SJCRH30 (cell line): ENCODE results near the gene PFKFB3. TPM values are rescaled to one million over a fixed set of nuclear protein-coding genes. Genes with fewer than 3 reads are reported as not detected.
"Not testable (repeated sequence)": the region's sequence is repeated elsewhere in the genome, so short reads cannot be mapped to it uniquely, and the experiment has no call there.

ENCODE experiments used
- DNase-seq, 2 experiments: peaks; one replicate each; pipeline ENCODE4 v3.0.0-alpha.2; 2015 to 2020
- H3K27ac ChIP-seq: fragments of 250-450 bp; sonication (Bioruptor Pico); 2 replicates; pipeline ENCODE4 v1.5.1; 2020; ENCODE audit warnings: mild to moderate bottlenecking, moderate library complexity
- H3K27me3 ChIP-seq: fragments of 250-450 bp; sonication (Bioruptor Pico); 2 replicates; pipeline ENCODE4 v1.5.1; 2020; ENCODE audit warnings: mild to moderate bottlenecking, moderate library complexity
- H3K36me3 ChIP-seq: fragments of 250-450 bp; sonication (Bioruptor Pico); 2 replicates; pipeline ENCODE4 v1.5.1; 2020; ENCODE audit warnings: mild to moderate bottlenecking, moderate library complexity
- H3K4me1 ChIP-seq: fragments of 250-450 bp; sonication (Bioruptor Pico); 2 replicates; pipeline ENCODE4 v1.5.1; 2020; ENCODE audit warnings: mild to moderate bottlenecking, moderate library complexity
- H3K4me3 ChIP-seq: fragments of 250-450 bp; sonication (Bioruptor Pico); 2 replicates; pipeline ENCODE4 v1.5.1; 2020; ENCODE audit warnings: mild to moderate bottlenecking, moderate library complexity
- H3K9me3 ChIP-seq: fragments of 250-450 bp; sonication (Bioruptor Pico); replicated peaks from 2 replicates; pipeline ENCODE4 v1.5.1; 2020; ENCODE audit warnings: mild to moderate bottlenecking, moderate library complexity
- total RNA-seq: library from RNA; depleted of rRNA; stranded (reverse); fragments of >200 nt; shearing (Covaris generic); gene quantifications from 2 replicates; pipeline ENCODE4 v1.2.3, GENCODE V29; 2014

PFKFB3 gene
- total RNA-seq, 1 experiment from 2014 or later: 11.0 TPM

DNA sequence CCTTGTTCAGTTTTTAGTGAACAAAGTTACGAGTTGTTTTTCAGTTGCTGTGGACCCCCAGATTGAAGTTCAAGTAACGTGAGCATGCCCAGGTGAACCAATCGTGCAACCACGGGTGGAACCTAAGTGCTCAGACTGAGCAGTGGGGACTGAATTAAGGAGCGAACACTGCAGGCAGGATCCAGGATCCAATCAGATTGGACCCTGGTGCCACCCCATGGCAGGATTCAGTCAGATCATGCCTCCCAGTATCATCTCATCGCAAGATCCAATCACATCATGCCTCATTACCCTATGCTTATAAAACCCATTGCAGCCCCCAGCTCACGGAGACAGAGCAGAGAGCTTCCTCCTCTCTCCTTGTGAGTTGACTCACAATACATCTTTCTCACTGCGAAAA, 80.9 kb downstream of the PFKFB3 start:
- Histone ChIP-seq H3K4me3 (no peak overlapping the region), H3K4me1 (no peaks in the 10 kb centered on the region), H3K27ac (no peak overlapping the region), H3K9me3 (no peaks in the 10 kb centered on the region), H3K36me3 (no peaks in the 10 kb centered on the region), H3K27me3 (no peaks in the 10 kb centered on the region)
- no peak for DNase-seq

DNA sequence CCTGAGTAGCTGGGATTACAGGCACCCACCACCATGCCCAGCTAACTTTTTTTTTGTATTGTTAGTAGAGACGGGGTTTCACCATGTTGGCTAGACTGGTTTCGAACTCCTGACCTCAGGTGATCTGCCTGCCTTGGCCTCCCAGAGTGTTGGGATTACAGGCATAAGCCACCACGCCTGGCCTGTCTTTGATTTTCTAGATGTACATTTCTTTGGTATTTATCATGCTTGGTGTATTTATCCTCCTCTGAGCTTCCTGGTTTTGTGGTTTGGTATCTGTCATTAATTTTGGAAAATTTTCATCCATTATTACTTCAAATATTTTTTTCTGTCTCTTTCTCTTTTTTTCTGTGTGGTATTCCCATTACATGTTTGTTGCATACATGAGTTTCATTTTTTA, 87.9 kb downstream of the PFKFB3 start:
- H3K27ac ChIP-seq, H3K36me3 ChIP-seq, DNase-seq, H3K9me3 ChIP-seq, H3K4me3 ChIP-seq, H3K4me1 ChIP-seq, H3K27me3 ChIP-seq: not testable (repeated sequence)

DNA sequence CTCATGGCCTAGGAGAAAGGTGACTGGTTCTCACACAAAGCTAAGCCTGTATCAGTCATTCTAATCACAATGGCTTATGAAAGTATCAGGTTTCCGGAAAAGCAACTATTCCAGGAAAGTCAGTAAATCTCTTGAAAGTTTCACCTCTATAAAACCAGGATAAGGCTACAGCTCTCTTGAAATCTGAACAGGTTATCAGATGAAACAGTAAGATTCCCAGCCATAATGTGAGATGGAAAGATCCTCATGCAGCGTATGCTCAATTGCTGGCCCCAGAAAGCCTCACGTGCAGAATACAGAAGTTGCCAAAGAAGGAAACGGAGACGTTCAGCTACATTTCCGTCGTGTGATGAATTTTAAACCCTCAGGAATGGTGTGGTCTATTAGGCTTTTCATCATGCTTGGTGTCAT, 90.0 kb downstream of the PFKFB3 start:
- Histone ChIP-seq H3K4me1 (no peaks in the 10 kb centered on the region; the same call in 1 of the 2 replicates), H3K27me3 (no peaks in the 10 kb centered on the region), H3K9me3 (no peaks in the 10 kb centered on the region), H3K4me3 (no peak overlapping the region), H3K36me3 (no peaks in the 10 kb centered on the region), H3K27ac (no peak overlapping the region)
- peak in 1 of 2 experiments; percentile 11 for DNase-seq

DNA sequence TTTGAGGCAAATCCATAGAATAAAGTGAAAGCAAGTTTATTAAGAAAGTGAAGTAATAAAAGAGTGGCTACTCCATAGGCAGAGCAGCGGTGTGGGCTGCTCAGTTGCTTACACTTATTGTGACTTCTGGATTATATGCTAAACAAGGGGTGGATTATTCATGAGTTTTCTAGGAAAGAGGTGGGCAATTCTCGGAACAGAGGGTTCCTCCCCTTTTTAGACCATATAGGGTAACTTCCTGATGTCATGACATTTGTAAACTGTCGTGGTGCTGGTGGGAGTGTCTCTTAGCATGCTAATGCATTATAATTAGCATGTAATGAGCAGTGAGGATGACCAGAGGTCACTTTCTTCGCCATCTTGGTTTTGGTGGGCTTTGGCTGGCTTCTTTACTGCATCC, 93.7 kb downstream of the PFKFB3 start:
- H3K27ac ChIP-seq, H3K27me3 ChIP-seq, H3K4me1 ChIP-seq, H3K4me3 ChIP-seq, H3K36me3 ChIP-seq, H3K9me3 ChIP-seq, DNase-seq: not testable (repeated sequence)

DNA sequence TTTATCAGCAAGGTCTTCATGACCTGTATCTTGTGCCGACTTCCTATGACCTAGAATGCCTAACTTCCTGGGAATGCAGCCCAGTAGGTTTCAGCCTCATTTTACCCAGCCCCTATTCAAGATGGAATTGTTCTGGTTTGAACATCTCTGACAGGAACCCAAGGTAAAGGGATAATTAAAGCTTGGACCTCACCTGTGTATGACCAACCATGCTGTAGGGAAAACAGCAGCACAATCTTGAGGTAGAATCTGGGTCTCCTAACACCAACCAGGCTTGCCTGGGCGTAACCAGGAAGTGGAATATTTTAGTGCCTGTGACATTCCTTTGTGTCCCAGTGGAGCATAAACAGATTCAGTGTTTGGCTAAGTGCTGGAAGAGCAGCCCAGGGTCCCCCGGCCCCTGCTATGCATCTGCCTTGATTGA, 94.1 kb downstream of the PFKFB3 start:
- H3K4me3 ChIP-seq: no peak overlapping the region
- no peak for DNase-seq
- no peaks in the 10 kb centered on the region for H3K27me3 ChIP-seq
- no peaks in the 10 kb centered on the region for H3K36me3 ChIP-seq
- no peaks in the 10 kb centered on the region for H3K9me3 ChIP-seq
- no peak overlapping the region for H3K27ac ChIP-seq
- H3K4me1 ChIP-seq: no peaks in the 10 kb centered on the region; the same call in 1 of the 2 replicates

DNA sequence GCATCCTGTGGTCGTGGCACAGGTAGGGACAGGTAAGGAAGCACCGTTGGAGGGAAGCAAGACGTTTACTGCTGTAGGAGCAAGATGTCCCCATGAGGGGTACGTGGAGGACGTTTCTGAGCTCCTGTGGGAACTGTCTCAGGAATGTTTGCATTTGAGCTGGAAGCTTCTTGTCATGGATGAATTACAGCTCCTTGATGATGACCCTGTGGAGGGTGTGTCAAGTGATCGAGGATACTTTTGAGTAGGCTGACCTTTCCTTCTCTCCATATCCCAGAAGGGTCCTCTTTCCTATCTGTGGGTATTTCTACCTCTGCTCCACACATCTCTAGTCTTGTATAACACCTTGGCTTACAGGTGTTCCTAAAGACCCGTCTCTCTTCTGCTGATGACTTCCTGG, 94.8 kb downstream of the PFKFB3 start:
- H3K4me3 ChIP-seq: no peak overlapping the region
- no peaks in the 10 kb centered on the region; the same call in 1 of the 2 replicates for H3K4me1 ChIP-seq
- no peak overlapping the region for H3K27ac ChIP-seq
- no peaks in the 10 kb centered on the region for H3K9me3 ChIP-seq
- H3K27me3 ChIP-seq: no peaks in the 10 kb centered on the region
- DNase-seq: no peak
- H3K36me3 ChIP-seq: no peaks in the 10 kb centered on the region

DNA sequence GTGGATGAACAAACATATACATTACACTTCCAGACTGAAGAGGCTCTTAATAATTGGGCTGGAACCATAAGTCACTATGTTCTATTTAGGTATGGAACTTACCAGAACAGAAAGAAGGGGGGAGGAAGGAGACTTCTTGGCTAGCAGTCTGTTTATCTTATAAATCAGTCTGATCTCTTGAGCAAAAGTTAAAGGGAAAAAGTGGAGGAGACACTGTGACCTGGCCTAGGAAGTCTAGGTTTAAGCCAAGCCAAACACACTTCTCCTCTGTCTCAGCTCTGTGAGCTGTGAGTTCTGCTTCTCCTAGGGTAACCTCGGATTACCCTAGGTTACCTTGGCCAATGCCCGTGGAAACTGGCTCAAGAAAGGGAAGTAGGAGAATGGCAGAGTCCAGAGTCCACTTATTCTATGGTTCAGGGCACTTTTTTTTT, 95.2 kb downstream of the PFKFB3 start:
- DNase-seq: no peak

DNA sequence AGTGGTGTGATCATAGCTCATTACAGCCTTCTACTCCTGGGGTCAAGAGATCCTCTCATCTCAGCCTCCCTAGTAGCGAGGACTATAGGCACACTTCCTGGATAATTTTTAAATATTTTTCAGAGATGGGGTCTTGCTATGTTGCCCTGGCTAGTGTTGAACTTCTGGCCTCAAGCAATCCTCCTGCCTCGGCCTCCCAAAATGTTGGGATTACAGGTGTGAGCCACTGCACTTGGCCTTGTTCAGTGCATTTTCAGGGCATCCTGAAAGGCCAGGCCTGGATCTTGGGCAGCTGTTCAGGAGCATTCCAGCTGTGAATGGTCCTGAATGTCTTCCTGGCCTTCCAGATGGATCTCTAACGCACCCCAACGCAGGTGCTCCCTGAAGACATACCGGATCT, 95.7 kb downstream of the PFKFB3 start:
- no peaks in the 10 kb centered on the region for H3K9me3 ChIP-seq
- no peak for DNase-seq
- no peaks in the 10 kb centered on the region for H3K4me1 ChIP-seq
- H3K27me3 ChIP-seq: no peaks in the 10 kb centered on the region
- H3K4me3 ChIP-seq: no peak overlapping the region
- H3K27ac ChIP-seq: no peak overlapping the region
- no peaks in the 10 kb centered on the region for H3K36me3 ChIP-seq

More for the DNA sequence above, 95.2 kb downstream of the PFKFB3 start:
- Histone ChIP-seq H3K27ac (no peak overlapping the region), H3K9me3 (no peaks in the 10 kb centered on the region), H3K4me1 (no peaks in the 10 kb centered on the region), H3K36me3 (no peaks in the 10 kb centered on the region), H3K27me3 (no peaks in the 10 kb centered on the region), H3K4me3 (no peak overlapping the region)

DNA sequence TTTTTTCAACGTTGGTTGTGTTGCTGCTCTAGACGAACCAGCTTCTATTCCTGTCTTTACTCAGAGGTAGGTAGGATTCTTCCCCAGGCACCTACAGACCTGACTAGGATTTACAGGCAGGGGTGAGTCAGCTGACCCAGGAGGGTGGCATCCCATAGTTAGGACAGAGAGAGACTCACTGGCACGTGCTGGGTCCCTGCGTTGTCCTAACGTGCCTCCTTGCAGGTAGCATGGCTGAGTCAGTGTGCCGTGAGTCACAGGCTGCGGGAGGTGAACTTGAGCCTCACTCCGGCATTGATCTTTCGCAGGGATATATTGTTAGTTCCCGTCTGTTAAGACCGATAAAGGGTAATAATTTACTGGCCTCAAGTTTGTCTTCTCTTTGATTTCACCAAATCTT, 96.5 kb downstream of the PFKFB3 start:
- no peaks in the 10 kb centered on the region for H3K9me3 ChIP-seq
- H3K4me1 ChIP-seq: no peaks in the 10 kb centered on the region
- H3K27ac ChIP-seq: no peak overlapping the region
- no peak overlapping the region for H3K4me3 ChIP-seq
- H3K27me3 ChIP-seq: no peaks in the 10 kb centered on the region
- DNase-seq: no peak
- no peaks in the 10 kb centered on the region for H3K36me3 ChIP-seq

DNA sequence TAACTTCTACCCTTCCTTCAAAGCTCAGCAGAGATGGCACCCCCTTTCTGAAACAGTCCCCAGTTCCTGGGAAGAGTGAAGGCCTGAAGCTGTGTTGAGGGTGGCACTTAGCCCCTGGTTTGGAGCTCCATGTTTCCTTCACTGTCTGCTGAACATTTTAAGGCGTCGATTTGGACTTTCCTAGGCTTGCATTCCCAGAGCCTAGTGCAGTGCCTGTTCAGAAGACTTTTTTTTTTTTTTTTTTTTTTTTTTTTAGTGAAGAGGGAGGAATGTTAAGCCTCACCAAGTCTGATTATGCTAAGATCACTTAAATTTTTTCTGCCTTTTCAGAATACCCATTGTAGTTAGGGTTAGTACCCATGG, 97.0 kb downstream of the PFKFB3 start:
- no peaks in the 10 kb centered on the region for H3K27me3 ChIP-seq
- no peaks in the 10 kb centered on the region for H3K36me3 ChIP-seq
- no peak overlapping the region for H3K27ac ChIP-seq
- no peaks in the 10 kb centered on the region for H3K9me3 ChIP-seq
- no peak overlapping the region for H3K4me3 ChIP-seq
- DNase-seq: no peak
- no peaks in the 10 kb centered on the region for H3K4me1 ChIP-seq

DNA sequence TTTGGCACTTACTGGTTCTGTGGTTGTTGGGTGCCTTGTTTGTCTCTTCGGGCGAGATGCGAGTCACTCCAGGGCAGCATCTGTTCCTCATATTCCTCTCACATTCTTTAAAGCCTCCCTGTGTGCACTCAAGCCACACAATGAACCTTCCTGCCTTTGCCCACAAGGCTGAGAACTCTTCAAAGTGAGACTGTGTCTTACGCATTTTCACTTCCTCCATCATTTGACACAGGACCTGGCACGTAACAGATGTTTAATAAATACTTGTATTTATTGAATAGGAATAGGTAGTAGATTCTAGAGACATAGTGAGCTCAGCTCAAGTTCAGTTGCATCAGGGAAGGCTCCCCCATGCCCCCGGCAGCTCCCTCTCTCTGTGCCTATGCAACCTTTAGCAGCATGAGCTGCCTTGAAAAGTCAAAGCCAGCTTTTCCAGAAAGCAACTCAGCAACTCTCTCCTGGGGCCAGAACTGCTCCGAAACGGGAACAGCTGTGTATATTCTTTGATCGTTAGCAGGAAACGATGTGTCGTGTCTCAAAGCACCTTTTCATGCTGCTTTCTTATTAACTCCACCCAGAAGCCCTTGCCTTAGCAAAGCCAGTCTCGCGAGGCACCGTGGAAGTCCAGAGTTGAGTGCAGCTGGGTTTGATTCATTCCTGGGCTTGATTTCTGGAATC, 97.5 kb downstream of the PFKFB3 start:
- Histone ChIP-seq H3K36me3 (no peaks in the 10 kb centered on the region), H3K27ac (no peak overlapping the region), H3K4me1 (no peaks in the 10 kb centered on the region), H3K4me3 (no peak overlapping the region), H3K9me3 (no peaks in the 10 kb centered on the region), H3K27me3 (no peaks in the 10 kb centered on the region)
- no peak for DNase-seq

DNA sequence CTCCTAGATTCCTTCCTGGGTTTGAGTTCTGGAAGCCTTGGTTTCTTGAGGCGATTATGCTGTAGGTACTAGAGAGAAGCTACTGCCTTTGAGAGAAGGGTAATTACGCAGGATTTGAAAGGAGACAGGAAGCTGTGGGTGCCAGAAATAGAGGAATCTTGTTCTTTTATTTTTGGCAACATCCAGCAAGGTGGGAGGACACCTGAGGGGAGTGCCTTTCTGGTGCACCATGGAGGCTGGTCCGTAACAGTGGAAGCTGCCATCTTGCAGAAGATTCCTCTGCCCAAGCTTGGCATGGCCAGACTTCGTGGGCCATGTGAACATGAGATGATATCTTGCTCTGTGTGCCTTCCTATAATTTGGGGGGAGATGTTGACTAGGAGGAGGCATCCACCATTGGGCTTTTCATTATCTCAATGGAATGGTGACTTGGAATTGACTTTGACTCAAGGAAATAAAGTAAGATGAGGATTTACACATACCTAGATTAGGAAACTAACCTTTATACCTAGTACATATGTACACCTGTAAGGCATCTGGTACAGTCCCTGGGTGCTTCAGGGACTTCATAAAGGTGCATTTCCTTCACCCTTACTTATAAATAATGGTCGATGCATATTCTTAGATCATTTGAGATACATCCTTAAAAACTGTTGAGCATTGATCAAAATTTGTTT, 98.2 kb downstream of the PFKFB3 start:
- Histone ChIP-seq H3K4me3 (no peak overlapping the region), H3K4me1 (no peaks in the 10 kb centered on the region), H3K36me3 (no peaks in the 10 kb centered on the region), H3K9me3 (no peaks in the 10 kb centered on the region), H3K27ac (no peak overlapping the region), H3K27me3 (no peaks in the 10 kb centered on the region)
- DNase-seq: no peak

DNA sequence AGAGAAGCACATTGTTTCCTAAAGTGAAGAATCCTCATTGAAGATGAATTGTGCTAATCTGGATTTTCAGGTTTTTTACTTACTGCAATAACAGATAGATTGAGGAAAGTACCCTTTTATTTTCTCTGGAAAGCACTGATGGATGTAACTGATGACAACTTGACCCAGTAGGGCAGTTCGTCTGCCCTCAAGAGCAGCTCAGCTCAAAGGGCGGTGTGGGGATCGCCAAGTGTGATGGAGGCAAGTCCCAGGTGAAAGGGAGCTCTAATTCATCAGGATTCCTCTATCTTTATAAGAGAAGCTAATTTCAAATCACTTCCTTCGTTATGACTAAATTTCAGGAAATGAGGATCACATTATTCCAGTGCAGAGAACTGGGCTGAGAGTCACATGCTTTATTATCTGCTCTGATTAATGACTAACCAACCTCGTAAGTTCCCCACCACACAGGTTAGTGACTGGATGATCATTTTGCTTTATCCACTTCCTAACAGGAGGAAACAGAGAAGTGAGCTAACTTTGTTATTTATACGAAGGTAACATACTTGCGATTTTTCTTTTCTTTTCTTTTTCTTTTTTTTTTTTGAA, 98.8 kb downstream of the PFKFB3 start:
- no peaks in the 10 kb centered on the region for H3K9me3 ChIP-seq
- H3K27me3 ChIP-seq: no peaks in the 10 kb centered on the region
- no peak for DNase-seq
- H3K36me3 ChIP-seq: no peaks in the 10 kb centered on the region
- H3K27ac ChIP-seq: no peak overlapping the region
- H3K4me3 ChIP-seq: no peak overlapping the region
- H3K4me1 ChIP-seq: no peaks in the 10 kb centered on the region
